Measurements from ENCODE around the gene ORC3. TPM values are rescaled to one million over a fixed set of nuclear protein-coding genes. Genes with fewer than 3 reads are reported as not detected.

Gene ORC3
- total and polyA plus RNA-seq, 10 of the 15 experiments (the other 5 are each of a cell fraction or from before 2014, with no cell fraction given): 27.2 to 76.3 (median 54.6) TPM

GRCh38 chr6:87589693-87590416, at the start of gene ORC3, which contains the start of gene RARS2 (continued):
- TF ChIP-seq ZZZ3 (IDR thresholded peaks at IDR 0.05; ENCODE audit: control insufficient read depth, insufficient read length, low read depth) (no peak), TAF1 (IDR thresholded peaks at IDR 0.05; ENCODE audit: borderline replicate concordance, low read depth, low read length) (peak; percentile 82), MXI1 (IDR thresholded peaks at IDR 0.05; ENCODE audit: low read depth, low read length) (peak; percentile 91), SMAD5 (IDR thresholded peaks at IDR 0.05; ENCODE audit: low read depth) (peak; percentile 84), BACH1 (IDR thresholded peaks at IDR 0.05; ENCODE audit: borderline replicate concordance) (peak; percentile 69; the same call in 1 of the 2 replicates), SMAD1 (IDR thresholded peaks at IDR 0.05; ENCODE audit: low read depth, partially characterized antibody) (no peak), NR2C1 (IDR thresholded peaks at IDR 0.05) (peak; percentile 97), POLR2AphosphoS2 (IDR thresholded peaks at IDR 0.05; ENCODE audit: low read depth, low read length) (peak; percentile 89; the same call in 1 of the 2 replicates), ASH2L (IDR thresholded peaks at IDR 0.05; ENCODE audit: borderline replicate concordance, low read depth) (no peak), ETV6 (conservative IDR thresholded peaks at IDR 0.05 in 1 of 2, IDR thresholded peaks at IDR 0.05 in 1 of 2; ENCODE audit: borderline replicate concordance in 1 of 2, low read depth in 1 of 2) (no peak; a peak in 1 of 4 replicates), HCFC1 (IDR thresholded peaks at IDR 0.05; ENCODE audit: low read length) (peak; percentile 50), BRCA1 (IDR thresholded peaks at IDR 0.05; ENCODE audit: low read depth, low read length) (no peak), NFIC (IDR thresholded peaks at IDR 0.05; ENCODE audit: low read depth, low read length) (no peak; the same call in 1 of the 2 replicates), CREB1 (IDR thresholded peaks at IDR 0.05; ENCODE audit: low read depth) (peak; percentile 83), NKRF (conservative IDR thresholded peaks at IDR 0.05) (peak; percentile 97; the same call in 1 of the 2 replicates), POLR2AphosphoS5 (IDR thresholded peaks at IDR 0.05; ENCODE audit: low read length) (peak; percentile 95), SUPT20H (IDR thresholded peaks at IDR 0.05; ENCODE audit: borderline replicate concordance, control insufficient read depth, low read depth, low read length) (no peak), RB1 (IDR thresholded peaks at IDR 0.05; ENCODE audit: borderline replicate concordance) (peak; percentile 94; the same call in 1 of the 2 replicates), MTA2 (IDR thresholded peaks at IDR 0.05; ENCODE audit: low read depth) (peak; percentile 79), SREBF2 (IDR thresholded peaks at IDR 0.05; ENCODE audit: low read length) (no peak), SREBF1 (IDR thresholded peaks at IDR 0.05; ENCODE audit: low read length) (0 out of 2 replicates have a peak, but pooled peaks have one; percentile 38), PRDM15 (CRISPR knock-in tag; IDR thresholded peaks at IDR 0.05) (no peak), RELA (IDR thresholded peaks at IDR 0.05; ENCODE audit: borderline replicate concordance, partially characterized antibody) (peak; percentile 83), IKZF2 (IDR thresholded peaks at IDR 0.05) (0 out of 4 replicates have a peak, but pooled peaks have one; percentile 16 to 22)
